Stimulated activated CD4-positive, alpha-beta T cell treated with anti-CD3 and anti-CD28 coated beads, Interleukin-15, amount 100 ng/mL, for 1 hour (primary cell): ENCODE results near the gene TMEM184C.

Experiments used
- DNase-seq, 2 donors: peaks; one replicate each; pipeline ENCODE4 v3.0.0-alpha.2; 2020; ENCODE audit warnings: low read depth in 1 of 2, low spot score in 1 of 2

TMEM184C gene

DNA sequence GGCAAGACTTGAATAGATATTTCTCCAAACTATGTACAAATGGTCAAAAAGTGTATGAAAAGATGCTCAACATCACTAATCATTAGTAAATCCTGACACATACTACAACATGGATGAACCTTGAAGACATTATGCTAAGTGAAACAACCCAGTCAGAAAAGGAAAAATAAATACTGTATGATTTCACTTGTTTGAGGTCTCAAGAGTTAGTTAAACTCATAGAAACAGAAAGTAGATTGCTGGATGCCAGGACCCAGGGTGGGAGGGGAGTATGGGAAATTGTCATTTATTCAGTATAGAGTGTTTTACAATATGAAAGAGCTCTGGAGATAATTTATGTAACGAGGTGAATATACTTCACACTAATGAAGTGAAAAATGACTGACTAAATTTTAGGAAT is 34.4 kb downstream of the TMEM184C start:
- DNase-seq, result no peak

DNA sequence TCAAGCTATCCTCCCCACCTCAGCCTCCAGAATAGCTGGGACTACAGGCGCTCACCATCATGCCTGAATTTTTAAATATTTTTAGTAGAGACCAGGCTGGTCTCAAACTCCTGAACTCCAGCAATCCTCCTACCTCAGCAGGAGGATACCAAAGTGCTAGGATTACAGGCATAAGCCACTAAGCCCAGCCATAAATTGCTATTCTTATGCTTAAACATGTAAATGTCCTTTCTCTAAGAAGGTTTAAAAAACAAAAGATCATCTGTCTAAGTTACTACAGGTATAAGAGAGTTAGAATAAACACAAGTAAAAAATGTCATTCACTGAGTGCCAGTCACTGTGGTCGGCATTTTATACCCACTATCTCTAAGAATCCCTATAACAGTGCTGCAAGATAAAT is 38.4 kb downstream of the TMEM184C start:
- no peak for DNase-seq

- no peak for DNase-seq
These were observed 41.3 kb downstream of the TMEM184C start for GRCh38 chr4:147658501-147658900.

GRCh38 chr4:147674073-147674472 is 56.9 kb downstream of the TMEM184C start:
- no peak for DNase-seq

DNA sequence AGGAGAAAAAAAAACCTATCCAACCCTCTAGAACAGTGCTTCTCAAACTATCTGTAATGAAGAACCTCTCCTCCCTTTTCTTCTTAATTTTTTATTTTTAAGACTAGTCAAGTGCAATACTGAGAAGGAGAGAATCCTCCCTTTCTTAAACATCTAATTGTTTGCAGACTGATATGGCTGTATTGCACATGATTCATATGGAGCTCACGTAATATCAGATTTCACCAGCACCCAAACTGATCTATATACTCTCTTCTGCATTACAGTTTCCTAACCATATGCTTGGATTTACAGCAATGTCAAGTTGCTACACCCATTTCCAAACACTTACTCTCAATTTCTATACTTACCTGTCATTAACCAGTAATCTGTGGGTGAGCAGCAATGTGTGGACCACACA is 57.3 kb downstream of the TMEM184C start:
- no peak for DNase-seq

DNA sequence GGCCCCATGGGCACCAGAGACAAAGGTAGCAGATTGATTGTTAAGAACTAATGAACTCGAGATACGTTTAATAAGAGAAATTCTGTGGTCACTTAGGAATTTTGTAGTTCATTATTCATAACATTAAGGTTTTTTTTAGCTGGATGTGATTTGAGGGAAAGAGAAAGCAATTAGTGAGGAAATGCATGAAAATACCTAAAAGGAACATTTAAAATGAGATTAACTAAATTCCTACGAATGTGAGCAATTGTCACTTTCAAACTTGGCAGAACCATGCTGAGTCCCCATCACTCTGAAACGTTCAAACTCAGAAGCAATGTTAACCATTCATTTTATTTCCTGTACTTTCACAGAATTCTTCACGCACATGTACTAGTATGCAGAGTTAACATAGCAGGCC is 60.9 kb downstream of the TMEM184C start:
- DNase-seq, result no peak

GRCh38 chr4:147678796-147679549 is 61.8 kb downstream of the TMEM184C start:
- no peak for DNase-seq

DNA sequence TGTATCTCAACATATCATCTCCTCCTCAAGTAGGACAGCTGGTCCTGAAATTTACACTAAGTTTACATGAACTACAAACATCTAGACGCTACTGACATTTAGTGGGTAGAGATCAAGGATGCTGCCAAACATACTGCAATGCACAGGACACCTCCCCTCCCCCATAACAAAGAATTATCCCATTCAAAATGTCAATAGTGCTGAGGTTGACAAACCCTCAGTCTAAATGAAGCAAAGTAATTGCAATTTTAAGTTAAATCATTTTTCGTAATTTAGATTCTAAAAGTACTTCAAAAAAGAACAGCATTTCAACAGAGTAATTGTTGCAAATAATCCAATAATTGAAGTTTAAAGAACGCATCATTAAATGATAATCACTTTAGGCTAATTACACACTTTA is 65.6 kb downstream of the TMEM184C start:
- DNase-seq, result no peak

DNA sequence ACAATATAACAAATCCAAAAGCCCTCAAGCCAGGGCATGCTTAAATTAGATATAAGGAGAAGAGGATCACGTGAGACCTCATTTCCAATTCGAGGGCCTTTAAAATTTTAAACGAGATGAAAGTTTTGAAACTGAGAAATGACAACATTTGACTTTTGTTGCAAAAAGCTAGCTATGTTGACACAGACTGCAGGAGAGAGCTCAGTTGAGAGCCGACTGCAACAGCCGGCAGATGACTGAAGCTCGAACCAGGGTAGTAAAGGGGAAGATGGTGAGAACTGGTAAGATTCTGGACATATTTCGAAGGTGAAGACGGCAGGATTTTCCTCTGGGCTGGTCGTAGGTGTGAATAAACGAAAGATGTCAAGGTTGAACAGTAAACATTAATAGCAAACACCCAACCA is 66.0 kb downstream of the TMEM184C start:
- no peak for DNase-seq

DNA sequence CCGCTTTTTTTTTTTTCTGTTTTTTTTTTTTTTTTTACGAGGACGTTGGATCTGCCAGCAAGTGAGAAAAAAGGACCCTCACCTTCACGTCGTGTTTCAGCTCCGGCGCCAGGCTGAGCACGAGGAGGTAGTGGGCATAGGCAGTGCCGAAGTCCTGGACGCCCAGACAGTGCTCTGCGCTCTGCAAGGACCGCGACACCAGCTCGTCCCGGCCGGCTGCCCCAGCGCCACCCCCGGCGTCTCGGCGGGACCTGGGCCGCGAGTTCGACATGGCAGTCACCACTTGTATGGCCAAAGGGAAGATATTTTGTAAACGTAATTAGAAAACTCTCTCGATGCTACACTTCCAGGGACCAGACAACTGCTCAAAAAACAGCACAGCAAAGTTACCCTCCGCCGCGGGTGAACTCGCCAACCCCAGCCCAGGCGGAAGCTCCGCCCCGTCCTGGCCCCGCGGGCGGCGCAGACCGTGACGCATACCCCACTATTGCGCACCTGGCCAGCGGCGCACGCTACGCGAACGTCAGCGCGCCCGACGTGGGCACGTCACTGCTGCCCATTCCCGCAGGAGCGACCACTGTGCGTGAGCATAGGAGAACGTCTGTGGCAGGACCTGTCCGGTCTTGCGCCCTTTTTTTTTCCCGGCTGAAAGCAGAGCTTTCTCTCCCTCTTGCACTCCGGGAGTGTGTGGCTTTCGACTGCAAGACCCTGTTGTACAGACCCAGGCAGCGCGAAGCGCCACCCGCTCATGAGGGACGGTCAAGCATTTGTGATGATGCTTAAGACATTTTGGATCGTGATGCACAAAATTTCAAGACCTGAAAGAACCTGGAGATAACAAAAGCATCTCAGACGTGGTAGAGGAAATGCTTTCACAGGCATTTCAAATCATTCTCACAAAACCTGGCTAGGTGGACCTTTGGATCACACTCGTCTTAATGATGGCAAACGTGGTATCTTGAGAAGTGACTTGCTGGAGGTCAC is 66.8 kb downstream of the TMEM184C start, which contains the start of gene PRMT9:
Gene PRMT9, minus strand, starts transcription at position 447 of the 984 bp plus-strand sequence. Its CDS starts 176 bp downstream, at position 271.
- DNase-seq, result peak; percentile 74 to 82

DNA sequence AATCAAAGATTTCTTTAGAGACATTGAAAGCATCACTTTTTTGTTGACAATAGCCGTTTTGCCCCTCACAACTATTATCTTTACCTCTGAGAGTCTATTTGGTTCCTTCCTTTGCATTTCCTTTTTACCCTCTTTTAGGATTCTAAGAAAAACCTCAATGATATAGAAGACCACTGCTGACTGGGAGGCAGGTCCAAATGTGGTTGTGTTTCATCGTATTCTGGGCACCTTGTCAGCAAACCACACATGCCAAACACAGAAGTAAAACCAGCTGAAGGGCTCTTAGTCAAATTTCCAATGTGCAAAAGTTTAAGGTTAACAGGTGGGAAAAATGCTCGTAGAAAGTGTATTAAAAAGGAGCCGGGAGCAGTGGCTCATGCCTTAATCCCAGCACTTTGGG is 71.9 kb downstream of the TMEM184C start:
- DNase-seq, result no peak

GRCh38 chr4:147691820-147692219 is 74.6 kb downstream of the TMEM184C start:
- DNase-seq, result no peak

DNA sequence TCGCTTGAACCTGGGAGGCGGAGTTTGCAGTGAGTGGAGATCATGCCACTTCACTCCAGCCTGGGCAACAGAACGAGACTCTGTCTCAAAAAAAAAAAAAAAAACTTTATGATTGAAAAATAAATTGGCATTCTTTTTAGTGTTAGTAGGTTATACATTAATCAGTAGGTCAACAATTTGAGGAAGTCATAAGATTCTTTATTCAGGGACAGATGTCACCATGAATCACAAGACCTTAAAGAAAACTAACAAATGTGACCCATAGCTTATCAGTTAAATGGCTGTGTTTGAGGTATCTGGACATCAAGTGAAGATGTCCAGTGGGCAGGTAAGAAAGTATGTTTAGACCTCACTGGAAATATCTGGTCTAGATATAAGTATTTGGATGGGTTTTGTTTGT is 76.0 kb downstream of the TMEM184C start:
- DNase-seq, result no peak

GRCh38 chr4:147696866-147697265 is 79.7 kb downstream of the TMEM184C start:
- no peak for DNase-seq

DNA sequence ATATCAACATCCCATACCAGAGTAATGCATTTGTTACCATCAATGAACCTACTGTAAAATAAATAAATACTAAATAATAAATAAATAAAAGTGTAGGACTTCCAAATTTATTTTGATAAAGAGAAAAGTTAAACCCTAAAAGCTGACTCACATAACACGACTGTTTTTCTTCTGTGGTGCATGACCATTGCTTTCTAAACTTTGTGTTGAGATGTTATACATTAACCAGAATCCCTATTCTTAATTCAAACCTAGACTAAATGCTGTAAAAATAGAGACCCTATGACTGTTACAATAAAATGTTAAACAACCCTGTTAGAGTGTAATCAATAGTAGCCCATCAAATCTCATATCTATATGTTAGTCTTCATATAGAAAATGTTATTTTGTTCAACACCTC is 87.6 kb downstream of the TMEM184C start:
- no peak for DNase-seq

GRCh38 chr4:147707892-147708672 is 90.9 kb downstream of the TMEM184C start:
- no peak for DNase-seq

DNA sequence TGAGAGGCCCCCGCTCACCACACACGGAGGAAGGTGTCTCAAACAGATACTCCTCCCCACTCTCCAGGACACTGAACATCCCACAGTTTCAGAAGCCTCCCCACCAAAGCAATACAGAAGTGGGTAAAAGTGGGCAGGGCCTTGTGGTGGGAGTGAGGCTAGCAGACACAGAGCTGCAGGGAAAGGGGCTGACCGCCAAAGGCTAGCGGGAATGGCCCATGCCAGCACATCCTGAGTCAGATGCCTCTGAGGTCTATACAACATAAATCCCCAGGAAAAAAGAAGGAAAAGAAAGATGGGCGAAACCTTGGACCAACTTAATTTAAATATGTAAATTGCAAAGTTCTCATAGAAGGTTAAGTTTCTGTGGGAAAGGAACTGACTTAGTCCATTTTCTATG is 92.8 kb downstream of the TMEM184C start:
- no peak for DNase-seq

DNA sequence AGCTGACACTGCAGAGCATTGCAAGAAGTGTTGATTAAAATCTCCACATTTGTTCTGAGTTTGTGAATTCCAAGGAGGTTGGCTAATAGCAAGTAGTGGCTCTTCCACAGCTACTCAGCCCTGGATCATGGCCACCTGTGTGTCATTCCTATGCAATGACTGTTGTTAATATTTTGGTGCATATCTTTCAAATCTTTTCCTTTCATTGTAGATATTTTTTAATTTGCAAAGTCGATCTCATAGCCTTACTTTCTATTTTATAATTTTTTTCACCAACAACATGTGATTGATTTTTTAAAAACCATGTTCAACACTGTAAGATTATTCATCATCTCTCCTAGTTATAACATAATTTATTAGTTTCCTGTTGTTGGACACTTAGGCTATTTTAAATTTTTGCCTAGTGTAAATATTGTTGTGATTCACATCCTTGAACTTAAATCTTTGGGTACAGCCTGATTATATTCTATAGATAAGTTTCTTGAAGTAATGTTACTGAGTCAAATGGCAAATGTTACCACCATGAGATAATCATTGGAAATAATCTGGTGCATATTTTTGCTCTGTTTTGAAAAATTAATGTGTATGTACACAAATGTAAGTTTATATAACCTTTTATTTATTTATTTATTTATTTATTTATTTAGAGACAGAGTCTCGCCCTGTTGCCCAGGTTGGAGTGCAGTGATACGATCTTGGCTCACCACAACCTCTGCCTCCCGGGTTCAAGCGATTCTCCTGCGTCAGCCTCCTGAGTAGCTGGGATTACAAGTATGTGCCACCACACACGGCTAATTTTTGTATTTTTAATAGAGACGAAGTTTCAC is 97.6 kb downstream of the TMEM184C start:
- DNase-seq, result no peak

DNA sequence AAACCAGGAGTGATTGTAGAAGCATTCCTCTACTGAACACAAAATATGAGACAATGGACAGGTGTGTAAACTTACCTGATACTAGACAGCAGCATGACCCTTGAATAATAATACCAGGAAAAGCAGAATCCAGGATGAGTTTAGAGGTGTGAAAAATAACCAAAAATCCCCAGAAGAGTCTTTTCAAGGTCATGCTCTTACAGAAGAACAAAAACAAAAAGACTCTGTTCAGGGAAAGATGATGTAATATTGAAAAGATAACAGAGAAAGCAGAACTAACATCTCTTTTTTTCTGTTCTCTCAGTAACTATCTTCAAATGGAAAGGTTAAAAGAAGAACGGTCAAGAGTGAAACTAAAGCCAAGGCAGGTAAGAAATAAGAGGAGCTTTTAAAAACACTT is 100.7 kb downstream of the TMEM184C start:
- DNase-seq, result no peak
